Vagina (tissue), 2 donors: Measurements from ENCODE around the gene STX7.

Source experiments
- CTCF ChIP-seq, 3 experiments: fragments of 450-650 bp in 2 of 3; fragments of 200-600 bp in 1 of 3; sonication (generic) in 1 of 3; IDR thresholded peaks; one replicate each; pipeline ENCODE4 v1.5.1; 2017 to 2019; ENCODE audit warnings: antibody characterized with exemption in 3 of 3, mild to moderate bottlenecking in 2 of 3, moderate library complexity in 2 of 3
- POLR2A ChIP-seq, 2 donors: fragments of 450-650 bp; IDR thresholded peaks; one replicate each; pipeline ENCODE4 v1.6.1; 2017; ENCODE audit warnings: antibody characterized with exemption in 2 of 2, mild to moderate bottlenecking in 2 of 2, moderate library complexity in 2 of 2

GRCh38 chr6:132464538-132465256, 48.2 kb downstream of the STX7 start:
- TF ChIP-seq CTCF (IDR thresholded peaks at IDR 0.05) (no peak), POLR2A (IDR thresholded peaks at IDR 0.05) (no peak)
